K562 (cell line): ENCODE data around the gene HIRIP3. TPM values are rescaled to one million over a fixed set of nuclear protein-coding genes. Genes with fewer than 3 reads are reported as not detected.

Source experiments
- ARHGAP35 ChIP-seq: fragments of 450-650 bp; IDR thresholded peaks from 2 replicates; pipeline ENCODE4 v1.6.1; 2018; ENCODE audit not compliant: partially characterized antibody
- ARNT ChIP-seq, 2 experiments: fragments of 450-650 bp; IDR thresholded peaks; 2 replicates each; pipeline ENCODE4 v1.6.1; 2016; ENCODE audit warnings: mild to moderate bottlenecking in 1 of 2
- ATF7 ChIP-seq: fragments of 450-650 bp; IDR thresholded peaks from 2 replicates; pipeline ENCODE4 v1.7.1; 2014; ENCODE audit warnings: mild to moderate bottlenecking, moderate library complexity
- DACH1 ChIP-seq: fragments of 450-650 bp; IDR thresholded peaks from 2 replicates; pipeline ENCODE4 v1.6.1; 2018; ENCODE audit not compliant: partially characterized antibody
- ELF1 ChIP-seq: fragments of 200-800 bp; sonication (Bioruptor generic); IDR thresholded peaks from 2 replicates; pipeline ENCODE4 v1.6.1; 2016; ENCODE audit warnings: missing genetic modification characterization, missing compliant biosample characterization
- GATA2 ChIP-seq: sonication (generic); formaldehyde crosslinking; IDR thresholded peaks from 2 replicates; pipeline ENCODE4 v1.4.0; 2020; ENCODE audit warnings: mild to moderate bottlenecking, missing genetic modification reagents
- MXI1 ChIP-seq: IDR thresholded peaks from 2 replicates; pipeline ENCODE4 v1.6.1; 2011; ENCODE audit warnings: low read depth, mild to moderate bottlenecking, improper control_type of control experiment, low read length
- NCOA2 ChIP-seq, 2 experiments: fragments of 450-650 bp; IDR thresholded peaks; 2 replicates each; pipeline ENCODE4 v1.6.1; 2018; ENCODE audit warnings: mild to moderate bottlenecking in 2 of 2, moderate library complexity in 1 of 2; ENCODE audit not compliant: partially characterized antibody in 2 of 2
- SIRT6 ChIP-seq: IDR thresholded peaks from one replicate; pipeline ENCODE4 v1.6.1; 2012; ENCODE audit warnings: low read depth, mild to moderate bottlenecking, control low read depth, inconsistent platforms, low read length, moderate library complexity
- ZNF23 ChIP-seq: fragments of 250-450 bp; sonication (Bioruptor Pico); IDR thresholded peaks from 2 replicates; pipeline ENCODE4 v1.4.0; 2020; ENCODE audit warnings: mild to moderate bottlenecking
- ZNF324 ChIP-seq: fragments of 250-450 bp; sonication (Bioruptor Pico); IDR thresholded peaks from 2 replicates; pipeline ENCODE4 v1.4.0; 2020; ENCODE audit warnings: mild to moderate bottlenecking
- ZNF561 ChIP-seq: fragments of 450-650 bp; formaldehyde crosslinking; conservative IDR thresholded peaks from 2 replicates; pipeline ENCODE4 v1.4.0; 2020; ENCODE audit warnings: mild to moderate bottlenecking, moderate library complexity
- polyA plus RNA-seq, 8 experiments: library from polyadenylated mRNA; depleted of rRNA in 4 of 8; stranded (reverse) in 5 of 8; unstranded in 3 of 8; fragments of >200 nt; fragmentation: Nextera tagmentation in 2 of 8; fragmentation: Illumina TruSeq in 1 of 8; extraction: Ambion mirVana in 2 of 8; extraction: Trizol in 1 of 8; gene quantifications; 2 replicates each; pipeline versions ENCODE4 v1.2.1 to v1.2.3, GENCODE V29; 2011 to 2014; ENCODE audit warnings: inconsistent platforms in 1 of 8, missing spikeins in 1 of 8
- total RNA-seq, 7 experiments: library from RNA; depleted of rRNA in 6 of 7; stranded (reverse); fragments of >200 nt in 6 of 7; fragmentation: Illumina TruSeq in 2 of 7; extraction: Trizol in 2 of 7; gene quantifications; 2 replicates each; pipeline versions ENCODE4 v1.2.1 to v1.2.3, GENCODE V29; 2011 to 2021; ENCODE audit warnings: low replicate concordance in 1 of 7
- TF ChIP-seq, protein P1 (sequence below): fragments of 150-350 bp; IDR thresholded peaks from 2 replicates; pipeline ENCODE4 v1.6.1; 2014; ENCODE audit warnings: low read depth, mild to moderate bottlenecking, low read length, borderline replicate concordance
- TF ChIP-seq, protein P2 (sequence below): fragments of 450-650 bp; conservative IDR thresholded peaks from 2 replicates; pipeline ENCODE4 v1.6.1; 2016; ENCODE audit warnings: missing genetic modification characterization, low read depth, mild to moderate bottlenecking, missing compliant biosample characterization, moderate library complexity
- TF ChIP-seq, protein P3 (sequence below): fragments of 450-650 bp; IDR thresholded peaks from 2 replicates; pipeline ENCODE4 v1.6.1; 2016
- TF ChIP-seq, protein P4 (sequence below): fragments of 250-450 bp; sonication (Bioruptor Pico); IDR thresholded peaks from 2 replicates; pipeline ENCODE4 v1.5.0; 2021; ENCODE audit warnings: mild to moderate bottlenecking, borderline replicate concordance
- TF ChIP-seq, protein P5 (sequence below): fragments of 450-650 bp; IDR thresholded peaks from 2 replicates; pipeline ENCODE4 v1.6.1; 2017; ENCODE audit warnings: antibody characterized with exemption

The HIRIP3 gene
- total and polyA plus RNA-seq, 9 of the 15 experiments (the other 6 are each of a cell fraction or from before 2014, with no cell fraction given), result 3.3 to 38.2 (median 18.2) TPM

DNA sequence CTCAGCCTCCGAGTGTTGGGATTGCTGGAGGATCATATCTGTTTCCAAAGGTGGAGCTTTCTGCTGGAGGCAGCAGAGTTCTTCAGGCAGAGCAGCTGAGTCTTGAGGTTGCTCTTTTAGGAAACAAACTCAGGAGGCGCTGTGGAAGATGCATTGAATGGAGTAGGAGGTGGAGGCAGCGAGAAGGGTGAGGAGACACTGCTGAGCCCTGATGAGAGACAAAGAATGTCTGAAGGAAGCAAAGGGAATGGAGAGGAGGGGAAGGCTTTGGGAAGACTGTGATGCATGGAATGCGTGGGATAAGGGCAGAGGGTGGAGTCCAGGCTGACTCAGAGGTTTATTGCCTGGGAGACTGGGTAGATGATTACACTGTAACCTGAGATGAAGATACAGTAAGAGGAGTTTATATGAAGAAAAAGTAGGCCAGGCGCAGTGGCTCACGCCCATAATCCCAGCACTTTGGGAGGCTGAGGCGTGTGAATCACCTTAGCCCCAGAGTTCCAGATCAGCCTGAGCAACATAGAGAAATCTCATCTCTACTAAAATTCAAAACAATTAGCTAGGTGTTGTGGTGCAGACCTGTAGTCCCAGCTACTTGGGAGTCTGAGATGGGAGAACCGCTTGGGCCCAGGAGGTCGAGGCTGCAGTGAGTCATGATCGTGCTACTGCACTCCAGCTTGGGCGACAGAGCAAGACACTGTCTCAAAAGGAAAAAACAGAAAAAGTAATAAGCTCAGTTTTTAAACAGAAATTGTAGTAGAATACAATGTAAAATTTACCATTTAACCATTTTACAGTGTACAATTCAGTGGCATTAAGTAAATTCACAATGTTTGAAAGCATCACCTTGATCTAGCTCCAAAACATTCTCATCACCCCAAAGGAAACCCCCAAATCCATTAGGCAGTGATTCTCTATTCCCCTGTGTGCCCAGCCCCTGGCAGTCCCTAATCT lies 51.3 kb downstream of the HIRIP3 start (continued):
- TF ChIP-seq NCOA2 (IDR thresholded peaks at IDR 0.05; ENCODE audit: partially characterized antibody in 2 of 2) (no peak), DACH1 (no peak), ZNF324 (CRISPR knock-in tag) (no peak), ARNT (IDR thresholded peaks at IDR 0.05) (no peak), SIRT6 (no peak), ZNF23 (CRISPR knock-in tag) (no peak), ELF1 (tag) (no peak; the same call in 1 of the 2 replicates), ZNF561 (CRISPR knock-in tag) (no peak), ATF7 (peak; percentile 33; the same call in 1 of the 2 replicates), GATA2 (CRISPR knock-in tag) (no peak), ARHGAP35 (no peak), MXI1 (no peak)
- TF ChIP-seq, protein P1, sequence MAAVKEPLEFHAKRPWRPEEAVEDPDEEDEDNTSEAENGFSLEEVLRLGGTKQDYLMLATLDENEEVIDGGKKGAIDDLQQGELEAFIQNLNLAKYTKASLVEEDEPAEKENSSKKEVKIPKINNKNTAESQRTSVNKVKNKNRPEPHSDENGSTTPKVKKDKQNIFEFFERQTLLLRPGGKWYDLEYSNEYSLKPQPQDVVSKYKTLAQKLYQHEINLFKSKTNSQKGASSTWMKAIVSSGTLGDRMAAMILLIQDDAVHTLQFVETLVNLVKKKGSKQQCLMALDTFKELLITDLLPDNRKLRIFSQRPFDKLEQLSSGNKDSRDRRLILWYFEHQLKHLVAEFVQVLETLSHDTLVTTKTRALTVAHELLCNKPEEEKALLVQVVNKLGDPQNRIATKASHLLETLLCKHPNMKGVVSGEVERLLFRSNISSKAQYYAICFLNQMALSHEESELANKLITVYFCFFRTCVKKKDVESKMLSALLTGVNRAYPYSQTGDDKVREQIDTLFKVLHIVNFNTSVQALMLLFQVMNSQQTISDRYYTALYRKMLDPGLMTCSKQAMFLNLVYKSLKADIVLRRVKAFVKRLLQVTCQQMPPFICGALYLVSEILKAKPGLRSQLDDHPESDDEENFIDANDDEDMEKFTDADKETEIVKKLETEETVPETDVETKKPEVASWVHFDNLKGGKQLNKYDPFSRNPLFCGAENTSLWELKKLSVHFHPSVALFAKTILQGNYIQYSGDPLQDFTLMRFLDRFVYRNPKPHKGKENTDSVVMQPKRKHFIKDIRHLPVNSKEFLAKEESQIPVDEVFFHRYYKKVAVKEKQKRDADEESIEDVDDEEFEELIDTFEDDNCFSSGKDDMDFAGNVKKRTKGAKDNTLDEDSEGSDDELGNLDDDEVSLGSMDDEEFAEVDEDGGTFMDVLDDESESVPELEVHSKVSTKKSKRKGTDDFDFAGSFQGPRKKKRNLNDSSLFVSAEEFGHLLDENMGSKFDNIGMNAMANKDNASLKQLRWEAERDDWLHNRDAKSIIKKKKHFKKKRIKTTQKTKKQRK, result no peak
- TF ChIP-seq, protein P2, sequence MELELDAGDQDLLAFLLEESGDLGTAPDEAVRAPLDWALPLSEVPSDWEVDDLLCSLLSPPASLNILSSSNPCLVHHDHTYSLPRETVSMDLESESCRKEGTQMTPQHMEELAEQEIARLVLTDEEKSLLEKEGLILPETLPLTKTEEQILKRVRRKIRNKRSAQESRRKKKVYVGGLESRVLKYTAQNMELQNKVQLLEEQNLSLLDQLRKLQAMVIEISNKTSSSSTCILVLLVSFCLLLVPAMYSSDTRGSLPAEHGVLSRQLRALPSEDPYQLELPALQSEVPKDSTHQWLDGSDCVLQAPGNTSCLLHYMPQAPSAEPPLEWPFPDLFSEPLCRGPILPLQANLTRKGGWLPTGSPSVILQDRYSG (tag), result no peak
- TF ChIP-seq, protein P3, sequence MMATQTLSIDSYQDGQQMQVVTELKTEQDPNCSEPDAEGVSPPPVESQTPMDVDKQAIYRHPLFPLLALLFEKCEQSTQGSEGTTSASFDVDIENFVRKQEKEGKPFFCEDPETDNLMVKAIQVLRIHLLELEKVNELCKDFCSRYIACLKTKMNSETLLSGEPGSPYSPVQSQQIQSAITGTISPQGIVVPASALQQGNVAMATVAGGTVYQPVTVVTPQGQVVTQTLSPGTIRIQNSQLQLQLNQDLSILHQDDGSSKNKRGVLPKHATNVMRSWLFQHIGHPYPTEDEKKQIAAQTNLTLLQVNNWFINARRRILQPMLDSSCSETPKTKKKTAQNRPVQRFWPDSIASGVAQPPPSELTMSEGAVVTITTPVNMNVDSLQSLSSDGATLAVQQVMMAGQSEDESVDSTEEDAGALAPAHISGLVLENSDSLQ, result 0 out of 2 replicates have a peak, but pooled peaks have one; percentile 33
- TF ChIP-seq, protein P4, sequence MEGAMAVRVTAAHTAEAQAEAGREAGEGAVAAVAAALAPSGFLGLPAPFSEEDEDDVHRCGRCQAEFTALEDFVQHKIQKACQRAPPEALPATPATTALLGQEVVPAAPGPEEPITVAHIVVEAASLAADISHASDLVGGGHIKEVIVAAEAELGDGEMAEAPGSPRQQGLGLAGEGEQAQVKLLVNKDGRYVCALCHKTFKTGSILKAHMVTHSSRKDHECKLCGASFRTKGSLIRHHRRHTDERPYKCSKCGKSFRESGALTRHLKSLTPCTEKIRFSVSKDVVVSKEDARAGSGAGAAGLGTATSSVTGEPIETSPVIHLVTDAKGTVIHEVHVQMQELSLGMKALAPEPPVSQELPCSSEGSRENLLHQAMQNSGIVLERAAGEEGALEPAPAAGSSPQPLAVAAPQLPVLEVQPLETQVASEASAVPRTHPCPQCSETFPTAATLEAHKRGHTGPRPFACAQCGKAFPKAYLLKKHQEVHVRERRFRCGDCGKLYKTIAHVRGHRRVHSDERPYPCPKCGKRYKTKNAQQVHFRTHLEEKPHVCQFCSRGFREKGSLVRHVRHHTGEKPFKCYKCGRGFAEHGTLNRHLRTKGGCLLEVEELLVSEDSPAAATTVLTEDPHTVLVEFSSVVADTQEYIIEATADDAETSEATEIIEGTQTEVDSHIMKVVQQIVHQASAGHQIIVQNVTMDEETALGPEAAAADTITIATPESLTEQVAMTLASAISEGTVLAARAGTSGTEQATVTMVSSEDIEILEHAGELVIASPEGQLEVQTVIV, result no peak
- TF ChIP-seq, protein P5, sequence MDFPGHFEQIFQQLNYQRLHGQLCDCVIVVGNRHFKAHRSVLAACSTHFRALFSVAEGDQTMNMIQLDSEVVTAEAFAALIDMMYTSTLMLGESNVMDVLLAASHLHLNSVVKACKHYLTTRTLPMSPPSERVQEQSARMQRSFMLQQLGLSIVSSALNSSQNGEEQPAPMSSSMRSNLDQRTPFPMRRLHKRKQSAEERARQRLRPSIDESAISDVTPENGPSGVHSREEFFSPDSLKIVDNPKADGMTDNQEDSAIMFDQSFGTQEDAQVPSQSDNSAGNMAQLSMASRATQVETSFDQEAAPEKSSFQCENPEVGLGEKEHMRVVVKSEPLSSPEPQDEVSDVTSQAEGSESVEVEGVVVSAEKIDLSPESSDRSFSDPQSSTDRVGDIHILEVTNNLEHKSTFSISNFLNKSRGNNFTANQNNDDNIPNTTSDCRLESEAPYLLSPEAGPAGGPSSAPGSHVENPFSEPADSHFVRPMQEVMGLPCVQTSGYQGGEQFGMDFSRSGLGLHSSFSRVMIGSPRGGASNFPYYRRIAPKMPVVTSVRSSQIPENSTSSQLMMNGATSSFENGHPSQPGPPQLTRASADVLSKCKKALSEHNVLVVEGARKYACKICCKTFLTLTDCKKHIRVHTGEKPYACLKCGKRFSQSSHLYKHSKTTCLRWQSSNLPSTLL, result no peak
